CD4-positive, alpha-beta T cell treated with Interleukin-15 for 4 hours (primary cell): ENCODE results near the gene MYO3B.
A peak's percentile ranks its signal among the peaks of the same experiment; 100 is the strongest.
"Not testable (repeated sequence)": the region's sequence is repeated elsewhere in the genome, so short reads cannot be mapped to it uniquely, and the experiment has no call there.

Experiments
- DNase-seq: peaks from one replicate; pipeline ENCODE4 v3.0.0-alpha.2; 2020; ENCODE audit warnings: low spot score

The MYO3B gene

DNA sequence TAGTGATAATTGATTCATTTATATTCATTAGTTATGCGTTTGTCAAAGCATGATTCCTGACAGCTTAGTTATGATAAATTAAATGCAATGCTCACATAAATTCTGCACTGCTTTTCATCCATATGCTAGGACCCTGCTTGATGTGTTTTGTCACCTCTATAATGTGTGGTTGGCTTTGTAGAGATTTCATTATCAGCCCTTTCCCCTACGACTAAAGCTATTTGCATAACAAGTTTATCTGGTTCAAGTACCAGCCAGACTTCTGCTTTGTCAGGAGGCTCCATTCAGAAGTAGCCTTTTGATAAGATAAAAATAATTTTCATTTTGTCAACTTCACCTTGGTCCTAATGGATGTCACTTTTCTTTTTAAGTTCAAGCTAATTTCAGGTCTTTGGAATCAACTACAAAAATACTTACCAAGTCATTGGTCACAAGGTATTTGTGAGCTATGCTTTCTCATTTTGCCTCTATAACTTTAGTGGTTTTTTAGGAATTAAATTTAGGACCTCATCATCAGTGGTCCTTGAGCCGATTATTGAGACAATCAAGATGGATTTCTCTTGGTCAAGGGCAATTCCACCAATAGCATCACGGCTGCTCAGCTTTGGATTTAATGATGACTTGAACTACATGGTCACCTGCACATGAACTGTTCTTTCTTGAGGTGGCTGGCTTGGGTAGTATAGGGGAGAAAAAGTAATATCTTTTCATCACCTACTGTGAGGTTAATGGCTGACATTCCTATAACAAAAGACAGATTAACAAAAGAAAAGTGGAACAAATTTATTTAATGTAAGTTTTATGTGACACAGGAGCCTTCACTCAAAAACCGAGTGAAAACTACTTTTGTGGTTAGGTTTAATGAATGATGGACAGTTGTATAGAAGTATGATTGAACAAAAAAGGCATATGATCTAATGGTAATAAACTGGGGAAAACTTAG is 162.1 kb downstream of the MYO3B start:
- no peak for DNase-seq

DNA sequence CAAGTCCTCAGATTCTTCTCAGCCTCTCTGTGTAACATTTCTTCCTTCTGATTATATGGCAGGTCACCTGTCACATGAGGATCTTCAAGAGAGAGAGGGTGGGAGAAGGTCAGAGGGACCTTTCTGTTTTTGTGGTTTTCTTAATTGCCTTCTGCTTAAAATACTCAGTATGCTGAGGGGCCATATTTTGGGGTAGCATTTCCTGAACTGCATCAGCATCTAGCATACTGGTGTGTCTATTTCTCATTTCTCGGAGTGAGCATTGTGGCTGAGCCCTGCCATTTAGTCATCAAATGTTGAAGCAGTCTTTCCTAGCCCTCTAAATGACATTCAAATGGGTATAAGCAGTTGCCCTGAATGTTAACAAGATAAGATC is 162.7 kb downstream of the MYO3B start:
- DNase-seq: no peak

DNA sequence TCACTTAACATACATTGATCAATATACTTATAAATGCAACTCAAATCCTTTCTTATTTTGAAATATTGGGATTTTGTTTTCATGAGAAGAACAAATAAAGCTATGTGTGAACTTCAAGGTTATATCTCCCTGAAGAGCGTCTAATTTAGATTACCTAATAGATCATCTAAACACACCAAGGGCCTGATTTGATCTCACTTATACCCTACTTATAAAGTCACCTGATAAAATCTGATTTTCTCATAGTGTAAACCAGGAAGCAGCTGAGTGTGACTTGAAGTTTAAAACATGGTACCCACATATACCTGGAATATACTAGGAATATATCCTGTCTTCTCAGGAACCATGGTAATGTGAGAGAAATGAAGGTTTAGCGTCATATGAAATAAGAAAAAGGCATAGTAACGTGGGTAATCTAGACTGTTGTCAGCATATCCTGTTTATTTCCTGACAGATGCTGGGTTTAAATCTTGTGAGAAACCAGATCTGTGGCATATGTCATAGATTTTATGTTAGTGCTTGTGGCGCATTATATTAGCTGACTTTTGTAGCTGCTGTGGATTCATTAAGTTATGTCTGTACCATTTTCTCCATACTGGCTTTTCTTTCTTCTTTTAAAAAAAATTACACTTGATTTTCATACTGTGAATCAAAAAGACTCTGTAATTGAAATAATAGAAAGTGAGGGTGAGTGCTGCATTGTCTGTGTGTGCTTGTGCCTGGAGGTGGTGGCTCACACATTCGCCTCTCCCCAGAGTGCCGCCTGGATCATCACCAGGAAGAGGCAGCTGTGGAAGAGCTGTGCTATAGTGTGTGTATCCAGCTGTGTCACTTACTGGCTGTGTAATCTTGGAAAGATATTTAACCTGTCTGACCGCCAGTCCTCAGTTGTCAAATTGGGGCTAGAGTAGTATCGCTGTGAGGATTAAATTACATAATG is 164.0 kb downstream of the MYO3B start:
- no peak for DNase-seq

DNA sequence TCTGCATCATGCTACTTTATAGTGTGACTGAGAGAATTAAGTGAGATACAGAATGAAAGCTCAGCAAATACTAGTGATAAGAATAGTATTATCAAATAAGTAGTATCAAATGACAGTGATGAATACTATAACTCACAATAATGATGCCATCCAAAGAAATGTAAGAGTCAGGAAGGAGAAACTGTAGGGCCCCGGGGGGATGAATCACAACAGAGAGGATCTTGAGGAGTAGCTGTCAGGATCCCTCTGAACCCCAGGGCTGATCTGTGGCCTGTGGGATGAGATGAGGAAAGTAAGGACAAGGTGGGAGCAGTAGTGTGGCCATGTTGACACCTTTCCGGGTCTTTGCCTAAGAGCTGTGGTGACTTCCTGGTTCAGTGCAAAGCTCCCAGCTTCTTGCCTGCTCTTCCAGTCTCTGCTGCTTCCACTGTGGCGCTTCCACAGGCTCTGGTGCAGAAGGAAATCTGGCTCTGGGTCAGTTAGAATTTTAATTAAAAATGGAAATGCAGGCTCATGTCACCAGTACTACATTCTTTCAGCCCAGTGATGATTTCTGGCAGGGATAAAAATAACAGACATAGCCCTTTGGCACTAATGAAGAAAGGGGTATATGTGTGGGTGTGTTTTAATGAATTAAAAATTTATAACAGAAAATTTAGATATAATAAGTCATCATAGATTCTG is 166.9 kb downstream of the MYO3B start:
- DNase-seq: no peak

DNA sequence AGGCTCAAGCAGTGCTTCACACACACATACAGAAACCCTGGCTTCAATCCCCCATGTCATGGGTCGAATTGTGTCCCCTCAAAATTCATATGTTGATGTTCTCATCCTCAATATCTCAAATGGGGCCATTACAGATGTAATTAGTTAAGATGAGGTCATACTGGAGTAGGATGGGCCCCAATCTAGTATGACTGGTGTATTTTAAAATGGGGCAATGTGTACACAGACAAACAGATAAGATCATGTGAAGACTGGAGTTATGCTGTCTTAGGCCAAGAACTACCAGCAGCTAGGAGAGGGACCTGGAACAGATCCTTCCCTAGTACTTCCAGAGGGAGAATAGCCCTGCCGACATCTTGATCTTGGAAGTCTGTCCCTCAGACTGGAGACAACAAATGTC is 167.7 kb downstream of the MYO3B start:
- no peak for DNase-seq

DNA sequence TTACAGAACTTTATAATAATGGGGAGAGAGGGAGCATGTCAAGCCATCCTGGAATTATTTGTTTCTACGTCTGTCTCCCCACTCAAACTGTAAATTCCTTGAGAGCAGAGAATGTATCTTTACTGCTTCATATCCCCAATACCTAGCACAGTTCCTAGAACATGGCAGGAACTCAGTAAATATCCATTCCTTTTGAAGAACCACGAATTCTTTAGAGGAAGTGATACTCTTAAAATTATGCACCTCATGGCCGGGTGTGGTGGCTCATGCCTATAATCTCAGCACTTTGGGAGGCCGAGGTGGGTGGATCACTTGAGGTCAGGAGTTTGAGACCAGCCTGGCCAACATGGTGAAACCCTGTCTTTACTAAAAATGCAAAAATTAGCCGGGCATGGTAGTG is 171.3 kb downstream of the MYO3B start:
- not testable (repeated sequence) for DNase-seq

DNA sequence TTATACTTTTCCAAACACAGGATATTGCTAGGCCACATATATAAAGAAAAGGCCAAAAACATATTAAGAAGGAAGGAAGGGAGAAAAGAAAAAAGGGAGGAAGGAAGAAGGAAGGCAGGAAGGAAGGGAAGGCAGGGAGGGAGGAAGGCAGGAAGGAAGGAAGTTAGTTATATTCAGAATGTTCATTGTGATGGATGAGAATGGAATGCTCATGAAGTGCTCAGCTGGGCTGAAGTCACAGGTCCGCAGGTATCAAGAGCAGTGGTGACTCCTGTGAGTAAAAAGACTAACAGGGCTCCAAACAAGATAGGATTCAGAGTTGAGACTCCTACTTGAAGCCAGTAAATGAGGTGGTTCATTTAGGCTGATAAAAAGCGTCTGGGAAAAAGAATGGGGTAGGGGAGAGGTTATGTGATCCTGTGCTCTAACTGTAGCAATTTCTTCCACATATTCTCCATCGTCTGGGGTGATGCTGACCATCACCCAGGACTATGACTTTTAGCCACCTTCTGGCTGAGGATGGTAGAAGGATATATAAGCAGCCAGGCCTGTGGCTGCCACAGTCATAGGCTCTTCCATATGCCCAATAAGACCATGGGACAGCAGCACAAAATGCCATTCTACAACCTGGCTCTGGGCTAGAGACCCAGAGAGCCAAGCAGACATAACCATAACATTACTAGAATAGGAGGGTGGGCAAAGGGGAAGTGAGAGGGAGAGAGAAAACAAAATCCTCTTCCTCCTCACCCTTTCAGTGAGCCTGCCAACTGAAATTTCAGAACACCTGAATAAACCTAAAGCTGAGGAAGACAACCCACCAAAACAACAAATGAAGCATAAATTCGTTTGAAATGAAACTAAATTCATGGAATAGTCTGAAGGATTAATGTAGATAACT is 173.2 kb downstream of the MYO3B start:
- no peak for DNase-seq

DNA sequence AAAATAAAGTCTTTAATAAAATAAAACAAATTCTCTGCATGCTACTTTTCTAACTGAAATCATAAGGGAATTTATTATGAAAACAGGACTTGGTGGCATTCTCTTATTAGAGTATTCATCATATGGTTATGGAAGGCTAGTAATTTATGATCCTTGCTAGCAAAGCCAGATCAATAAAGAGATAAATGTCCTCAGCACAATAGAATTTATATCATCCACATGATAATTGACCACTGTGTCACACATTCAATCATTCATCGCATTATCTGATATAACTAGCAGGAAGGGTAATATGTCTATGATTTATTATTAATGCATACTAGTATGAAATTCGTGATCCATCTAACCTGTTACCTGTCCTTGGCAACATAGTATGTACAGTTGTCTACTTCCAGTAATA is 175.8 kb downstream of the MYO3B start:
- no peak for DNase-seq

DNA sequence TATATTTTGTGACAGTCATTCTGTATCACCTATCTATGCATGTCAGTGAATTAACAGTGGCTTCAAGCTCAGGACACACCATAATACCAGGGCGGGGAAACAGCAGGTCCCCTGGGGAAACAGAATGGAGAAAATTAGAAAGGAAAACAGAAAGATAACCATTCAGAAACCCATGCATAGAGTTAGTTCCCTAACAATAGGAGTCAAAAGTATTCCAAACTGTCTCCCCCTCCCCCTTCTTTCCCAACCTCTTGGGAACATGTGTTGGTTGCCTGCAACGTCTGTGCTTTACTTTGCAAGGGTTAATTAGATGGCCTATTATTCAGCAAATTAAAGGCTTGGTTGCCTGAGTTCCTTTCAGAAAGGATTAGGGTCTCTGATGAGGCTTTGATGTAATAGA is 176.4 kb downstream of the MYO3B start:
- DNase-seq: no peak

DNA sequence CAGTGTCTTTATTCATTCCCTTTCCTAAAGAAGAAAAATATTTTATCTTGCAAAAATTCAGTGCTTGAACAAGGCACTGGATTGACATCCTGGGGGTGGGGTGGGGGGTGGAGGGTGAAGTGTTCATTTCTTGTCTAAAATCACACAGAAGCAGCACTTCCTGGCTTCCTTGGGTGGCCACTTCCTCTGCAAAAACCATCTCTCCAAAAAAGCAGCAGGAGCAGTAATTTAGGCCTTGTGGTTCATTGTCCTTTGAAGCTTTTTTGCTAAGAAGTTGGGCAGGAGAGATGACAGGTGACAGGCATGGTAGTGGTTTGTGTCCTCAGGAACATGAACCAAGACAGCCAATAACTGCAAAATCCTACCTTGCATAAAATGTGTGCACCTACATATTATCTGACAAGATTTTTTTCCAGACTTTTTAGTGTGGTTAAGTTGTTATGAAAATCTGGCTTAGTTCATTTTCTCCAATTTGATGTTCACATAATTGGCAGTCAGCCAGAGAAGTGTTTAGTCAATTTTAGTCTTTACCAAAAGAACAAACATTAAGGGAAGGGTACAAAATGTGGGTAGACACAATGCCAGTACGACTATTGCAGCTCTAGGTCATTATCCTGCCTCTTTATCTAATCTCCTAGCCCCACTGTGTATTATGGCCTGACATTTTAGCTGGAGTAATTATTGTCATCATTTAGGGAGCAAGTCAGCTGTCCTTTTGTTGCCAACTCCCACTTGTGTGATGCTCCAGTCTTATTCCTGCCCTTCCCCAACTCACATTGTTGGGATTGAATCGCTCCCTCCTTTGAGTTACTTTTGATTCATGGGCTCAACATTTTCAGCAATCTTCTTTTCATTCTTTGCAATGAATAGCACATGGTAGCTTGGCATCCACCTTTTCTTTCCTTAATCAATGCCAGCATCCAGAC is 177.2 kb downstream of the MYO3B start:
- DNase-seq: no peak

DNA sequence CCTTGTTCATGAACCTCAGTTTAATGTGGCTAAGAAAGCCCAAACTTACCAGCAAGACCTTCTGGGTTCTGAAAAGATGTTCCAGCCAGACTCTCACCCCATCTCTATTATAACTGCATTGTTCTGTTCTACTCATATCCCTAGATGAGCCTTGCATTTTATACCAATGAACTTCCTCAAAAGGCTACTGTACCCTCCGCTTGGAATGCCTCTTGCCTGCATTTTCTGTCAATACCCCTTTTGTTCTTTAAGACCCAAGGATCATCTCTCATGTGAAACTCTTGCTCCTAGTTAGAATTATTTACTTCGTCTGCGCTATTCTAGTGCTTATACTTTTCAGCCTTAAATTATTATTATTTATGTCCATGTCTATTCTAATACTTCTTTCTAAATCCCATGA is 181.5 kb downstream of the MYO3B start:
- DNase-seq: no peak

DNA sequence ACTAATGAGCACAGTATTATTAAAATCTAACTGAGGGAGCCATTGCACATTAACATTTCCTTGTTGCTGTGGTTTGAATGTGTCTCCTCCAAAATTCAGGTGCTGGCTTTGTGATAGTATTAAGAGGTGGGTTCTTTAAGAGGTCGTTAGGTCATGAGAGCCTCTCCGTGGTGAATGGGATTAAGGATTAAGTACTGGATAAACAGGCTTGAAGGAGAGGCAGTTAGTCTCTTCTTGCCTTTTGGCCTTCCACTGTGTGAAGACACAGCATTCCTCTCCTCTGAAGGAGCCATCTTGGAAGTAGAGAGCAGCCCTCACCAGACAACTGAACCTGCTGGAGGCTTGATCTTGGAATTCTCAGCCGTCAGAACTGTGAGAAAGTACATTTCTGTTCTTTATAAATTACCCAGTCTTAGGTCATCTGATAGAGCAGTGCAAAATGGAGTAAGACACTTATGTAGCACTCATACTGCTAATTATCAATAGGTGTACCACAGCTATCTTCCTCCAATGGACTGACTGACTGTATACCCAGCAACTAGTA is 182.7 kb downstream of the MYO3B start:
- no peak for DNase-seq

DNA sequence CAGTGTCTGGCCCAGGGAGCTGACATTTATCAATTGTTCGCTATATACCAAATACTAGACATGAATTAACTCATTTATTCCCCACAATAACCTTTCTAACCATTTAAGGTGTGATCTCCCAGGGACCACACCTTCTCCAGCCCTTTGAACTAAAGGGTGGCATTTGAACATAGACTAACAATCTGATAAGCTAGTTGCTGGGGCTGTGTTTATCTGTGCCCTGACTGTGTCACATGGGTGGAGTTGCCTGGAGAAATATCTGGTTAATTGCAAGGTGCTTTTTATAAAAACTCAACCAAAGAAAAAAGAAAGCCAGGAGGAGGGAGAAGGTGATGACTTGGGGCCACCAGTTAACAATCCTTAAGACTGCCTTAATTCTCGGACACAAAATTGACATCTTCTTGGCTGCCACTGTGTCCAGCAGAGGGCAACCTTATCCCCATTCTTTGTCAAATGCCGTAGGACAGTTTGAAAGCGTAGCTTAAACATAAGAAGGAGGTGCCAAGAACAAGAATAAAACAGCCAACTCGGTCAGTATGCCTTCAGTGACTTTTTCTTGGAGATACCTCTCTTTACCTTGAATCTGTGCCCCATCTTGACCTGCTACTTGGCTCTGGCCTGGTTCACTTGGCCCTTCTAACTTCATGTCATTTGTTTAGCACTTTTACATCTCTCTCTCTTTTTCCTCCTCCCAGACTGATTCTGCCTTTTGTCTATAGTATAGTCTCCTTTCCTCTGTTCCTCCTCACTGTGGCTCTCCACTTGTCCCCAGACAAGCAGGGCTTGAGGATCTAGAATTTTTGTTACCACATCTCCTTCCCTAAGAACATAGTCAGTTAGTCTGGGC is 183.4 kb downstream of the MYO3B start:
- peak; percentile 53 for DNase-seq

DNA sequence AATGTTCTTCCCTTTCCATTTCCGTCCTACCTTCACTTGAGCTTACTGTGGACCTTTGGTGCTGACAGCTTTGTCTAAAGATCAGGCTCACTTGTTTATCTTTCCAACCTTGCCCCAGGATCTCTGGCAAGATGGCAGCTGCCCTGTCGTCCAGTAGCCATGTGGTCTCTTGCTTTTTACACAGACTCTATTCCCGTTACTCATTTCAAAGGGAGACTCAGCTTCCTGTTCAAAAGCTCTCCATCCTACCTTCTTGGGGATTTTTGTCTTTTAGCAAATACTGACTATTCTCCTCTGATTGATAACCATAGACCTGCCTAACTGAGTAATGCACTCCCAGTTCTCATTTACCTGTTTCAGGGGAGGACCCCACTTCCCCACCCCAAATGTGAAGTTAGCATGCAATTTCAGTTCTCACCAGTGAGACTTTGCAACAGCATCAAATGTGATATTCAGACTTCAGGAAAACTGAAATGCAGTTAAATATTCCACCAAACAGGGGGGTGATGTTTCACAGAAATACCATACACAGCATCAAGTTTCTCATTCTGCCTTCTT is 184.4 kb downstream of the MYO3B start:
- no peak for DNase-seq

DNA sequence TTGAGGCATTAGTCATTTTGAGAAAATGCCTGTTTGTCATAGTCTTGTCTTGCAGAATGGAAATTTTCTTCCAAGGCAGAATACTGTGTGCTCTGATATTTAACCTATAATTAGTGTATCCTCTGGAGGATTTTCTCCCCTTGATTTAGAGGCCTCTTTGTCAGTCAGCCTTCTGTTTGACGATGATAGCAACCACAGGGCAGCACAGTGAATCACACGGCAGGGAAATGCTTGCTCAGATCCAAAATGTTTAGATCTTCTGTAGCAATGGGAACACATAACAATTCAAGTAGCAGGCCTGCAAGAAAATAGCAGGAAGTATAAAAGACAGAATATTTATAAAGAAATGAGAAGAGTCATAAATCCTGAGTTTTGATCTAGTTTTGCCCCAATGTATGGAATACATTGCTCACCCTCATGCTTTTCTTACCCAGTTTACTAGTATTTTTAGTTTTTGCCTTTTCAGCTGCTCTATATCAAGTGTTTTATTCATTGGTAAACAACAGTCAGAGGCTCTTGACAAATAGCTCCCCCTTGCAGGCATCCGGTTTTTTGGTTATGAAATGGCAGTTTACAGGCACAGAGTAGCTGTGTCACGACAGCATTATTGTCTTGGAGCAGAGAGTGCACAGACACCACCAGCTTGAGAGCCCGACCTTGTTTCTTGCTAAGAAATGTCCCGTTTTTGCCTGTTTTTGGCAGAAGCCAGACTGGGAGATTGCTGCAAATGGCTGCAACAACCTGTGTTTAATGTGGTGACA is 185.1 kb downstream of the MYO3B start:
- no peak for DNase-seq

DNA sequence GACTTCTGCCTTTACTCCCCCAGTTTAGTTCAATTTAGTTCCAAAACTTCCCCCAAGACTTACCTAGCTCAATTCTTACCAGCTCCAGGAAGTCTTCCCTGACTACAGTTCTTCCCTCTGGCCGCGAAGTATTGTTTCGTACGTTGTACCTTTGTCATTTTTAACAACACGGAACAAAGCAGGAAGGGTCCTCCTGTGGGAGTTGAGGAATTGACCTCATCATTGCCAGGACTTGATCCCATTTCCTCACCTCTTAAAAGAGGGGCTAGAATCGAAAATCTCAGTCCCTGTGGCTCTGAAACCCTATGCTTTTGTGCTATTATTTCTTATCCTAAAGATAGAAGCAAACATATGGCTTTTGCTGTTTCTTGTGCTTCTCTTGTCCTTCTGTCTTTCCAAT is 187.1 kb downstream of the MYO3B start:
- DNase-seq: no peak

DNA sequence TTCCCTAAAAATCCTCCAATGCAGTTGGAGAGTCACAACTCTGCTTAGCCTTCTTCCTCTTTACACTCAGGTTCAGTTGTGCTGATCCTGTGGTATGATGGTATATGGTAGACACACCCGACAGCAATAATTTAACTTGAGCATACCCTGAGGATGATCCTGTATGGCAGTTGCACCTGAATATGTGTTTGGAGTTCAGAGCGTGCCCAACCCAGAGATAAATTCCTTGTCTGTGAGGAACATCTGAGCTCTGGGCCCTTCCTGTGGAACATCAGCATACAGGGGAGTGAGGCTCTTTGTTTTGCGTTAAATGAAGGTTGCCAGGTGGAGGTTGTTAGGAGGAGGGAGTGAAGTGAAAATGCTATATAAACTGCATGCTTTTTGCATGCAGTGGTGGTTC is 187.7 kb downstream of the MYO3B start:
- no peak for DNase-seq

DNA sequence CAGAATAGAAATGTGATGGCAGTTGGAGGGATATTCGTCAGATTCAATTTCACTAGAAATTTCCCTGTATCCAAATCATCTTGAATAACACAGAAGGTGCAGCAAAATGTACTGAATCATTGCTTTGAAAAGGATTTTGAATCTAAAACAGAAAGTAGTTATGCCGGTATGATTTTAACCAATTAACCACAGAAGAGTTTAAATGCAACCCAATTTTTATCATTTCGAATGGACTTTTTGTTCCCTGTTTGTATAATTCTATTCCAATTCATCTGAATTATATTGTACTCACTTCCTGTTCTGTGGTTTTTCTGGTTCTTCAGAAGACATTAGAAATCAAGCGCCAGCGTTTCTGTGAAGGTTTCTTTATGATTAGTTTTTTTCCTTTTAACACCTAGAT is 190.4 kb downstream of the MYO3B start:
- no peak for DNase-seq
